Ascending aorta (tissue), 2 donors: ENCODE results near the gene COQ10A. TPM values are rescaled to one million over a fixed set of nuclear protein-coding genes. Genes with fewer than 3 reads are reported as not detected.

Experiments
- DNase-seq, 2 donors: peaks; one replicate each; pipeline ENCODE4 v3.0.0-alpha.2; 2019; ENCODE audit warnings: low spot score in 2 of 2
- H3K27ac ChIP-seq, 2 donors: fragments of 200-600 bp; sonication (generic); one replicate each; pipeline ENCODE4 v1.5.1; 2016 to 2017; ENCODE audit warnings: mild to moderate bottlenecking in 1 of 2
- H3K27me3 ChIP-seq: fragments of 200-600 bp; sonication (generic); one replicate; pipeline ENCODE4 v1.5.1; 2017
- H3K36me3 ChIP-seq, 2 donors: fragments of 200-600 bp; sonication (generic); one replicate each; pipeline ENCODE4 v1.5.1; 2016
- H3K4me1 ChIP-seq, 2 donors: fragments of 200-600 bp; sonication (generic); one replicate each; pipeline ENCODE4 v1.5.1; 2016 to 2017; ENCODE audit warnings: mild to moderate bottlenecking in 1 of 2
- H3K4me3 ChIP-seq, 2 donors: fragments of 200-600 bp; sonication (generic); one replicate each; pipeline ENCODE4 v1.5.1; 2016 to 2017; ENCODE audit warnings: mild to moderate bottlenecking in 1 of 2
- H3K9me3 ChIP-seq, 2 donors: fragments of 200-600 bp; sonication (generic); one replicate each; pipeline ENCODE4 v1.5.1; 2016
- CTCF ChIP-seq, 3 experiments: fragments of 200-600 bp in 2 of 3; fragments of 450-650 bp in 1 of 3; sonication (generic) in 2 of 3; IDR thresholded peaks; one replicate each; pipeline ENCODE4 v1.5.1; 2016 to 2019; ENCODE audit warnings: antibody characterized with exemption in 3 of 3, mild to moderate bottlenecking in 1 of 3, moderate library complexity in 1 of 3
- intact Hi-C: fragments of 100-400 bp; cut with DNase I; formaldehyde crosslinking; loops from one replicate; pipeline ENCODE4 v1.15.1; 2023
- total RNA-seq: library from RNA; depleted of rRNA; stranded (reverse); fragments of >200 nt; gene quantifications from one replicate; pipeline ENCODE4 v1.1.0, GENCODE V29; 2016

Gene COQ10A
- total RNA-seq, 1 donor from 2014 or later = 4.8 TPM

- intact Hi-C loops = loop anchor here (1.0 to 2.0 kb wide), 4 partner anchors 15 to 77 kb away; partner anchors contain the start of genes COQ10A, NABP2 and PAN2
- Histone ChIP-seq H3K27ac (peak overlapping the region; percentile 91 to 96), H3K4me1 (peaks cover 9 to 25% of the 10 kb centered on the region in 2 donors), H3K27me3 (no peaks in the 10 kb centered on the region), H3K36me3 (peaks cover 3 to 20% of the 10 kb centered on the region in 2 donors), H3K9me3 (no peaks in the 10 kb centered on the region), H3K4me3 (peak overlapping the region; percentile 82 to 93)
- no peak for DNase-seq
- TF ChIP-seq CTCF (IDR thresholded peaks at IDR 0.05) = no peak
These were observed 34.1 kb downstream of the COQ10A start for GRCh38 chr12:56300644-56301464.

GRCh38 chr12:56304276-56304675, 37.5 kb downstream of the COQ10A start:
- H3K4me1 ChIP-seq = peaks cover 0 to 10% of the 10 kb centered on the region in 2 donors
- DNase-seq = no peak
- intact Hi-C loops = no loop called here
- H3K36me3 ChIP-seq = peaks cover 20 to 41% of the 10 kb centered on the region in 2 donors
- no peak overlapping the region for H3K4me3 ChIP-seq
- H3K9me3 ChIP-seq = no peaks in the 10 kb centered on the region
- no peaks in the 10 kb centered on the region for H3K27me3 ChIP-seq
- no peak for TF ChIP-seq CTCF (IDR thresholded peaks at IDR 0.05)
- no peak overlapping the region for H3K27ac ChIP-seq

GRCh38 chr12:56304872-56305590, 38.3 kb downstream of the COQ10A start:
- no peaks in the 10 kb centered on the region for H3K9me3 ChIP-seq
- intact Hi-C loops = no loop called here
- no peak overlapping the region for H3K27ac ChIP-seq
- H3K4me3 ChIP-seq = no peak overlapping the region
- peaks cover 27 to 44% of the 10 kb centered on the region in 2 donors for H3K36me3 ChIP-seq
- TF ChIP-seq CTCF (IDR thresholded peaks at IDR 0.05) = no peak
- DNase-seq = no peak
- no peaks in the 10 kb centered on the region for H3K27me3 ChIP-seq
- peaks cover 0 to 9% of the 10 kb centered on the region in 2 donors for H3K4me1 ChIP-seq

GRCh38 chr12:56307221-56307965, 40.7 kb downstream of the COQ10A start:
- Histone ChIP-seq H3K27ac (no peak overlapping the region), H3K27me3 (no peaks in the 10 kb centered on the region), H3K9me3 (no peaks in the 10 kb centered on the region), H3K36me3 (peaks cover 35 to 53% of the 10 kb centered on the region in 2 donors), H3K4me3 (no peak overlapping the region), H3K4me1 (no peaks in the 10 kb centered on the region)
- intact Hi-C loops = no loop called here
- no peak for DNase-seq
- TF ChIP-seq CTCF (IDR thresholded peaks at IDR 0.05) = no peak

- intact Hi-C loops = no loop called here
- no peak overlapping the region for H3K4me3 ChIP-seq
- no peak overlapping the region for H3K27ac ChIP-seq
- H3K27me3 ChIP-seq = no peaks in the 10 kb centered on the region
- no peak for DNase-seq
- no peak for TF ChIP-seq CTCF (IDR thresholded peaks at IDR 0.05)
- no peaks in the 10 kb centered on the region for H3K4me1 ChIP-seq
- H3K9me3 ChIP-seq = no peaks in the 10 kb centered on the region
- H3K36me3 ChIP-seq = peaks cover 35 to 54% of the 10 kb centered on the region in 2 donors
These were observed 42.0 kb downstream of the COQ10A start for GRCh38 chr12:56308714-56309113.
